Measurements from ENCODE around the gene ZNF90.

GRCh38 chr19:20028611-20029010 lies 49.2 kb upstream of the ZNF90 start:
- no peak for TF ChIP-seq CTCF (IDR thresholded peaks at IDR 0.05; ENCODE audit: low read depth, low read length, poor library complexity, severe bottlenecking)
- no peak for TF ChIP-seq EZH2phosphoT487 (IDR thresholded peaks at IDR 0.05; ENCODE audit: borderline replicate concordance, low read length)
